GM18867 (cell line): ENCODE results near the gene ANO2.

ENCODE experiments used
- ATAC-seq: cut with Tn5 transposase; IDR thresholded peaks from one replicate; pipeline ENCODE4 v1.9.1; 2021; ENCODE audit warnings: mild to moderate bottlenecking, moderate library complexity; ENCODE audit not compliant: unreplicated experiment

Gene ANO2

GRCh38 chr12:5964913-5965900, 20.1 kb upstream of the ANO2 start:
- no peak for ATAC-seq

GRCh38 chr12:5963515-5963914, 18.5 kb upstream of the ANO2 start:
- ATAC-seq, result no peak

DNA sequence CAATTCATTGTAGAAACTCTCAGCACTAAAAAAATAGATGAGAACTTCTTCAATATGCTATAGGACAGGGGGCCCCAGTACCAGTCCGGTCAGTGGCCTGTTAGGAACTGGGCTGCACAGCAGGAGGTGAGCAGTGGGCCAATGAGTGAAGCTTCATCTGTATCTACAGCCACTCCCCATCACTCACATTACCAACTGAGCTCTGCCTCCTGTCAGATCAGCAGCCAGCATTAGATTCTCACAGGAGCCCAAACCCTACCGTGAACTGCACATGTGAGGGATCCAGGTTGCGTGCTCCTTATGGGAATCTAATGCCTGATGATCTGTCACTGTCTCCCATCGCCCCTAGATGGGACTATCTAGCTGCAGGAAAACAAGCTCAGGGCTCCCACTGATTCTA, 15.7 kb upstream of the ANO2 start:
- no peak for ATAC-seq

GRCh38 chr12:5956987-5957386, 11.9 kb upstream of the ANO2 start:
- no peak for ATAC-seq

- no peak for ATAC-seq
Observed at GRCh38 chr12:5954661-5955060, 9.6 kb upstream of the ANO2 start.

DNA sequence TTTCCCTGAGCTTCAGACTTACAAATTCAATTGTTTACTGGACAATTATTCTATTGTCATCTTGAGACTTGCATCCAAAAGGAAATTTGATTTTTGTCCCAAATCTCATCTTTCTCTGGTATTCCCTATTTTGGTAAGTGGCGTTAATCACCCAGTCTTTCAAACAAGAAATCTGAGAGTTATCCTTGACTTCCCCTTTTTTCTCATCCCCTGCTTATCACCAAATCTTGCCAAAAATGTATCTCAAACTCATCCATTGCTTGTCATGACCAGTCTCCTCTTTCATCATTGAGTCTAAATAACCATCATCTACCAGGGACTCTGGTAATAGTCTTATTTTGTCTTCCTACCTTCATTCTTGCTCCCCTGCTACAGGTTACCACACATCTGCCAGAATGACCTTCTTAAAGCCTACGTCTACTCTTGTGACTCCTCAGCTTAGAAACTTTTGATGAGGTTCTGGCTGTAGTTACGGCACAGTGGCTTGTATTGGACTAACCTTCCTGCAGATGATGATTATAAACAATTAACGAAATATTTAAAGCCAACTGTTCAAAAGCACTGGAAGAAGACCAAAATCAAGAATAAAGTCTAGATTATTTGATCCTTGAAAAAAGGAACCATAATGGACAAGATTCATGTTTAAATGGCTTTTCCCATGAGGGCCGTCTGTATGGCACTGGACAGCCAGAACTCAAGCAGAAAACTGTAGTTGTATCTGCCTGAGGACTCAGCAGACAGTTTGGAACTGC, 9.0 kb upstream of the ANO2 start:
- ATAC-seq, result no peak

DNA sequence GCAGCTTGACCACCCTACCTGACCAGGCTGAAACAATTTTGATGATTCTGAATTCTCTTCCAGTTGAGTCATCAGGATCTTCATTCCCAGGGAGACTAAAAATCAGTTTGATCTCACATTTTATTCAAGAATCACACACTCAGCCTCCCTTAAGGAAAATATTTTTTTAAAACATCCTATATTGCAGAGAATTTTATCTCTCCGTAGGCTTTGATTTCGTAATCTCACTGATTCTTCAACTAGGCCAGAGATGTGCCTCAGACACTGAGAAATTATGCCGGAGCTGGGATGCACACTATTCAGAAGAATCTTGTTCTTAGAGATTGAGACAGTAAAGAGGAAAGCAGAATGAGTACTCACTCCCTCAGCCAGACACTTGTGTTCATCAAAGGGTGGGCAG, 7.0 kb upstream of the ANO2 start:
- ATAC-seq, result no peak

- ATAC-seq, result no peak
Observed at GRCh38 chr12:5948696-5949095, 3.6 kb upstream of the ANO2 start.

- ATAC-seq, result no peak
Observed at GRCh38 chr12:5947006-5947405, 1.9 kb upstream of the ANO2 start.

- ATAC-seq, result no peak
Observed at GRCh38 chr12:5946388-5946787, 1.3 kb upstream of the ANO2 start.

DNA sequence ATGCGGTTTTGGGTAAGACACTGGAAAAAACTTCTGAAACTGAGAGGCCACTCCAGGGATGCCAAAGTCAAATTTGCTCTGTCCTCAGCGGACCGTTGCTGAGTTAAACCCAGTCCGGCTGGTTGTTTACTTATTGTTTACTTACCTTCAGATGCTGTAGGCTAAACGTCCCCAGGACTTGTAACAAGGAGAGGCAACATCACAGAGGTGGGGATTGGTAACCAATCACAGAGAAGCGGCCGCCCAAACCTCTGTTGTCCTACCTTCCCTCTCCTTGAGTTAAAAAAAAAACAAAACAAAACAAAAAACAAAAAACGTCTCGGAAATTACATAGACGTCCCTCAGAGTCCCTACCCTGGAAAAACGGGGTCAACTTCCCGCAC, 380 bp downstream of the ANO2 start:
- no peak for ATAC-seq

- no peak for ATAC-seq
Observed at GRCh38 chr12:5944053-5944452, 1.0 kb downstream of the ANO2 start.

DNA sequence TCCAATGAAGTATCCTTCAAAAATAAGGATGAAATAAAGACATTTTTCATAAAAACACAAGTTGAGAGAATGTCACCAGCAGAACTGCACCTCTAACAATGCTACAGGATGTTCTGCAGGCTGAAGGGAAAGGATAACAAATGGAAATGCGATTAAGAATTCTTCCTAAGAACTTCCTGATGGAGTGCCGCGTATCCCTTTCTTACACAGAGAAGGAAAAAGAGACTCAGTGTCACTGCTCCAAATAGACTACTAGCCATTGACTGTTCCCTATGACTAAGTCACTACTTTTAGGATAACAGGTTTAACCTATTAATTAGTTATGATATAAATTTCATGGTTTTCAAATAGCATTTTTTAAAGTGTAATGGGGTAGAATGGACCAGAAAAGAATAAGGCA, 3.2 kb downstream of the ANO2 start:
- ATAC-seq, result no peak

- no peak for ATAC-seq
Observed at GRCh38 chr12:5927732-5928516, 17.1 kb downstream of the ANO2 start.

DNA sequence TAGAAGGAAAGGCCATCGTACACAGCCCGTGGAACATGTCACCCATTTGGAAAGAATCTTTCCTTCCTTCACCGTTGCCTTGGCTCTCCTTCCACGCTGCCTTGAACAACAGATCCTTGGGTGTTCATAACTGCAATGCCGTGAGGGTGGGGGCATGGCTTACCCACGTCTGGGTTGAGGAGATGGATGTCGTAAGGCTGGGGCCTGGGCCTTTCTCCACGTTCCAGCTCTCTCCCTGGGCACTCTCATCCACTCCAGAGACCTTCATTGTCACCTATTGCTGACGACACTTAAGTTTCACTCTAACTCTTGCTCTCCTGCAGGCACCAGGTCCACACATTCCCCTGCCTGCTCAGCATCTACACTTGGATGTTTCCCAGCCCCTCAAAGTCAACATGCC, 19.4 kb downstream of the ANO2 start:
- ATAC-seq, result no peak

DNA sequence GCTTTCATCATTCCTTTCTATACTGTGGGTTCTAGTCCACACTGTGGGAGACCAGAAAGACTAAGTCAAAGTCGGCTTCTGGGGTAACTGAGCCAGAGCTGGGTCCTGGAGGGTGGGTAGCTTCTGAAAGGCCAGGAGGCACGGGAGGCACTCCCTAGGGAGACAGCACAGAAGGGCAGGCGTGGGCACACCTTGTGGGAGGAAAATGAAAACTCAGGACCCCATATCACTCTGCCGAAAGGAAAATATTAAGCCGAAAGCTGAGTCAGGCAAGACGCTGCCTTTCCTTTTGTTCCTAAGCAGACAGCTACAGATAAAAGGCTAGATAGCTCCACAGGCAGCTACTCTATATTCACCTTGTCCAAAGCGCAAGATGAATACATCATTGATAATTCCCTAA, 20.7 kb downstream of the ANO2 start:
- ATAC-seq, result no peak

DNA sequence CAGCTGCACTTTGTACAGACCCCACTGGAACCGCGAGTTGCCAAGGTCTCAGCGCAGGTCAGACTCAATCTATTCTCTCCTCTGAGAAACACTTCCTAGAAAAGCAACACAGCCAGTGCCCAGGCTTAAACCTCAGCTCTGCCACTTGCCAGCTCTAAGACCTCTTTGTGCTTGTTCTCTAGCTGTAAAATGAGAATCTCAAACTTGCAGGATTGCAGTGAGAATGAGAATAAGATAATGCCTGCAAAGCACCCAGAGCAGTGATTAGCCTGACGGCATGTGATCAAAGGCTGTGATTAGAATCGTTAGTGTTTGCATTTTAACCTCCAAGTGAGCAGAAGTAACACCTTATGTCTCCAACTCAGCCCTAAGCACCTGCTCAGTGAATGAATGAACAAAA, 21.3 kb downstream of the ANO2 start:
- no peak for ATAC-seq

- ATAC-seq, result no peak
Observed at GRCh38 chr12:5923043-5923605, 21.9 kb downstream of the ANO2 start.

DNA sequence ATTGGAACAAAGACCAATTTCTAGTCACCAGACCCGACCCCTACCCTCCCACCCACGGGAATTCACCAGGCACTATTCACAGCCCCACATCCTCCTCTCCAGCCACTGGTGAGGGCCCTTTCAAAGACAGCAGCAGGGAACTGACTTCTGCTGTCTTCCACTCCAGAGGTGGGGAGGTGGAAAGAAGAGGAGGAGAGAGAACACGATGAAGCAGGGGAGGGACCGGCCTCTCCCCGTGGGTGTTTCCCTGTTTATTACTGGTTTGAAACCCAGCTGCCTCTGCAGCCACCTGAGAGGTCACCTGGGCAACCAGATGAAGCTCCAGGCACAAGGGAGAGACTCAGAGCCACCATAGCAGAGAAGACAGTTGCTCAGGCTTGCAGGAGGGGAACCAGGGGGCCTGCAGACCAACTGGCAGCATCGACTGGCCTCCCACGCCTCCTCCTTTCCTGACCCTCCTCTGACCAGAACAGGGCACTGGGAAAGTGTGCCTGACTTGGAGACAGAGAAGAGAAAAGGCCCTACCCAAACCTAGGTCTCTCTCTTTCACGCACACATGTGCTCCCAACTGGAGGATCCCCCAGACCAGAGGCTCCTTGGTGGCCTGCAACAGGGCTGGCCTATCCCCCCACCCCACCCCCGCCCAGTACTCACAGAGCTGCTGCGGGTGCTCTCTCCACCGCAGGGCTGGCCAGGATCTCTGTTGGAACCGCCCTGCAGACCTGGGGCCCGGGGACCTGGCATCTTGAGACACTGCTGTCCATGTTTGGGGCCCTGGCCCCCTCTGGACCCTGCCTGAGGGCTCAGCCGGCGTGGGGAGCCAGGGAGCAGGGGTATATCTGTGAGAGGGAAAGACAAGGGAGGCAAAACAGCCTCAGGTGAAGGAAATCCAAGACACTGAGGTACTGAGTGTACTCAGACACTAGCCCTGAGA, 22.8 kb downstream of the ANO2 start:
- no peak for ATAC-seq
